COLO668 (cell line): ENCODE results near the gene LAMA4.

ENCODE experiments used
- DNase-seq: peaks from one replicate; lab custom pipeline; 2025; ENCODE audit not compliant: unreplicated experiment; lab: John Stamatoyannopoulos, UW

The LAMA4 gene

GRCh38 chr6:112253841-112254816 lies at the start of gene LAMA4:
Gene LAMA4, minus strand, starts transcription at chr6:112254567. Its CDS starts 417 bp downstream, at chr6:112254150.
- peak; percentile 75 for DNase-seq

GRCh38 chr6:112302142-112302705 lies 47.9 kb upstream of the LAMA4 start:
- DNase-seq = no peak

GRCh38 chr6:112300896-112301295 lies 46.5 kb upstream of the LAMA4 start:
- DNase-seq = no peak

GRCh38 chr6:112298816-112299281 lies 44.5 kb upstream of the LAMA4 start:
- DNase-seq = no peak

- no peak for DNase-seq
Measured at GRCh38 chr6:112298021-112298745, 43.8 kb upstream of the LAMA4 start.

- DNase-seq = no peak
Measured at GRCh38 chr6:112296694-112297093, 42.3 kb upstream of the LAMA4 start.

GRCh38 chr6:112296122-112296521 lies 41.8 kb upstream of the LAMA4 start:
- no peak for DNase-seq

- no peak for DNase-seq
Measured at GRCh38 chr6:112291161-112291762, 36.9 kb upstream of the LAMA4 start.

- DNase-seq = no peak
Measured at GRCh38 chr6:112289038-112289566, 34.7 kb upstream of the LAMA4 start.

GRCh38 chr6:112288475-112288874 lies 34.1 kb upstream of the LAMA4 start:
- no peak for DNase-seq

GRCh38 chr6:112287577-112288225 lies 33.3 kb upstream of the LAMA4 start:
- DNase-seq = no peak

GRCh38 chr6:112286500-112287144 lies 32.3 kb upstream of the LAMA4 start:
- no peak for DNase-seq

GRCh38 chr6:112286010-112286409 lies 31.6 kb upstream of the LAMA4 start:
- no peak for DNase-seq

GRCh38 chr6:112284603-112285002 lies 30.2 kb upstream of the LAMA4 start:
- no peak for DNase-seq

- DNase-seq = no peak
Measured at GRCh38 chr6:112283621-112284020, 29.3 kb upstream of the LAMA4 start.

GRCh38 chr6:112281821-112282615 lies 27.7 kb upstream of the LAMA4 start:
- peak; percentile 5 for DNase-seq

GRCh38 chr6:112279031-112279935 lies 24.9 kb upstream of the LAMA4 start:
- DNase-seq = no peak

- no peak for DNase-seq
Measured at GRCh38 chr6:112275365-112275764, 21.0 kb upstream of the LAMA4 start.
